HL-60 (cell line): Measurements from ENCODE around the gene PCNA.
A peak's percentile ranks its signal among the peaks of the same experiment; 100 is the strongest.

ENCODE experiments used
- DNase-seq, 2 experiments: peaks; one replicate each; pipeline ENCODE4 v3.0.0-alpha.2; 2010 to 2020; ENCODE audit warnings: low read depth in 1 of 2, low spot score in 1 of 2
- H3K27ac ChIP-seq: fragments of 250-450 bp; sonication (Bioruptor Pico); replicated peaks from 2 replicates; pipeline ENCODE4 v1.5.1; 2020; ENCODE audit warnings: mild to moderate bottlenecking, moderate library complexity
- H3K27me3 ChIP-seq: fragments of 250-450 bp; sonication (Bioruptor Pico); 2 replicates; pipeline ENCODE4 v1.5.1; 2021; ENCODE audit warnings: mild to moderate bottlenecking, moderate library complexity; ENCODE audit not compliant: insufficient read depth, poor library complexity, severe bottlenecking
- H3K4me3 ChIP-seq: replicated peaks from 2 replicates; pipeline ENCODE4 v1.5.1; 2011; ENCODE audit warnings: mild to moderate bottlenecking, control low read depth, low read length; ENCODE audit not compliant: insufficient read depth
- GABPA ChIP-seq: IDR thresholded peaks from 2 replicates; pipeline ENCODE4 v1.6.1; 2012; ENCODE audit warnings: low read depth
- POLR2AphosphoS5 ChIP-seq: IDR thresholded peaks from 2 replicates; pipeline ENCODE4 v1.6.1; 2012; ENCODE audit warnings: low read depth
- SPI1 ChIP-seq: IDR thresholded peaks from 2 replicates; pipeline ENCODE4 v1.6.1; 2012; ENCODE audit warnings: low read depth, mild to moderate bottlenecking, borderline replicate concordance
- TF ChIP-seq, protein P1 (sequence below): IDR thresholded peaks from 2 replicates; pipeline ENCODE4 v1.6.1; 2012; ENCODE audit warnings: low read depth; ENCODE audit not compliant: insufficient replicate concordance
- TF ChIP-seq, protein P2 (sequence below): IDR thresholded peaks from one replicate; pipeline ENCODE4 v1.5.1; 2011; ENCODE audit warnings: low read length, control low read depth, inconsistent platforms; ENCODE audit not compliant: insufficient read depth

PCNA gene

DNA sequence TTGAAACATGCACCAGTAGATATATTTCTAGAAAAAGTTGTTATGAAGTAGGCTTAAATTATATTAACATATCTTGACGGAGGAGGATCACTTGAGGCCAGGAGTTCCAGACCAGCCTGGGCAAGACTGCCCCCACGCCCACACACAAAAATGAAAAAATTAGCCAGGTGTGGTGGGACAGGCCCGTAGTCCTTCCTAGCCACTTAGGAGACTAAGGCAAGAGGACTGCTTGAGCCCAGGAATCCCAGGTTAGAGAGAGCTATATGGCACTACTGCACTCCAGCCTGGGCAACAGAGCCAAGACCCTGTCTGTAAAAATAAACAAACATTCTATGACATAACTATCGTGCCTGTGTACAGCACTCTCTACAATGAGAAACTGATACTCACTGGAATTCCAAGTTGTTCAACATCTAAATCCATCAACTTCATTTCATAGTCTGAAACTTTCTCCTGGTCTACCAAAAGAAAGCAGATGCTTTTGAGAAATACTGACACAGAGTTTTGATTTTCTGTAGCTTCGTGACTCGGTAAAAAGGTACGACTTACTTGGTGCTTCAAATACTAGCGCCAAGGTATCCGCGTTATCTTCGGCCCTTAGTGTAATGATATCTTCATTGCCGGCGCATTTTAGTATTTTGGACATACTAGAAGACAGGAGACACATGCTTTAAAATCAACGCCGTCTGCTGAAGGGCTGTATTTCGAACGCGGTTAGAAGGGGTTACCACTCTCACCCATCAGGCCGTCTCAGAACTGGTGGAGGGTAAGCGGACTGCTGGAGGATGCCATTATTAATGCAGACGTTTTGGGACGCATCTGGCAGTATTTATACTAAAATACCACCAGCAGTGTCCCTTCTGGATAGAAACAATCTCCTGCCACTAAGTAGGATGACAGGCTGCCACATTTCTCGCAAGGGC, 1.3 kb downstream of the PCNA start:
- no peak for TF ChIP-seq GABPA
- TF ChIP-seq, protein P1, sequence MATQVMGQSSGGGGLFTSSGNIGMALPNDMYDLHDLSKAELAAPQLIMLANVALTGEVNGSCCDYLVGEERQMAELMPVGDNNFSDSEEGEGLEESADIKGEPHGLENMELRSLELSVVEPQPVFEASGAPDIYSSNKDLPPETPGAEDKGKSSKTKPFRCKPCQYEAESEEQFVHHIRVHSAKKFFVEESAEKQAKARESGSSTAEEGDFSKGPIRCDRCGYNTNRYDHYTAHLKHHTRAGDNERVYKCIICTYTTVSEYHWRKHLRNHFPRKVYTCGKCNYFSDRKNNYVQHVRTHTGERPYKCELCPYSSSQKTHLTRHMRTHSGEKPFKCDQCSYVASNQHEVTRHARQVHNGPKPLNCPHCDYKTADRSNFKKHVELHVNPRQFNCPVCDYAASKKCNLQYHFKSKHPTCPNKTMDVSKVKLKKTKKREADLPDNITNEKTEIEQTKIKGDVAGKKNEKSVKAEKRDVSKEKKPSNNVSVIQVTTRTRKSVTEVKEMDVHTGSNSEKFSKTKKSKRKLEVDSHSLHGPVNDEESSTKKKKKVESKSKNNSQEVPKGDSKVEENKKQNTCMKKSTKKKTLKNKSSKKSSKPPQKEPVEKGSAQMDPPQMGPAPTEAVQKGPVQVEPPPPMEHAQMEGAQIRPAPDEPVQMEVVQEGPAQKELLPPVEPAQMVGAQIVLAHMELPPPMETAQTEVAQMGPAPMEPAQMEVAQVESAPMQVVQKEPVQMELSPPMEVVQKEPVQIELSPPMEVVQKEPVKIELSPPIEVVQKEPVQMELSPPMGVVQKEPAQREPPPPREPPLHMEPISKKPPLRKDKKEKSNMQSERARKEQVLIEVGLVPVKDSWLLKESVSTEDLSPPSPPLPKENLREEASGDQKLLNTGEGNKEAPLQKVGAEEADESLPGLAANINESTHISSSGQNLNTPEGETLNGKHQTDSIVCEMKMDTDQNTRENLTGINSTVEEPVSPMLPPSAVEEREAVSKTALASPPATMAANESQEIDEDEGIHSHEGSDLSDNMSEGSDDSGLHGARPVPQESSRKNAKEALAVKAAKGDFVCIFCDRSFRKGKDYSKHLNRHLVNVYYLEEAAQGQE = no peak
- no peak for DNase-seq
- Histone ChIP-seq H3K27ac (peak overlapping the region; percentile 96), H3K4me3 (peak overlapping the region; percentile 87), H3K27me3 (no peaks in the 10 kb centered on the region)

DNA sequence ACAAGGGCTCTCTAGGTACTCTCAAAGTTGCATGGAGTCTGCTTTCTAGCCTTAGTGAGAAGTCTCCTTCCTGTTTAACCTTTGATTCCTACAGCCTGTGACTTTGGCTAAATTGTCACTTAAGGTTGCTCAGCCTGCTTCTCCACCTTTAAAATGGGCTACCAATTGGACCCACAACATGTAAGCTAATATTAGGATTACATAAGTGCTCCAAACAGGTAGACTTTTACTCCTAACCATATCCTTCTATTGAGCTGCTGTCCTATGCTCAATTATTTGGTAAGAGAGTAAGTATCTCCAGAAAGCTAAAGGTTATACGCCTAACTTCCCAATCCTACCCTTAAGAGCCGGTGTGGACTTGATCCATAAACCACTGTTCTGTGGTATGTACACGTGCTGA, 2.9 kb downstream of the PCNA start:
- H3K27ac ChIP-seq = peak overlapping the region; percentile 96
- H3K4me3 ChIP-seq = peak overlapping the region; percentile 14
- DNase-seq = no peak
- H3K27me3 ChIP-seq = no peaks in the 10 kb centered on the region
- no peak for TF ChIP-seq SPI1
- TF ChIP-seq, protein P2, sequence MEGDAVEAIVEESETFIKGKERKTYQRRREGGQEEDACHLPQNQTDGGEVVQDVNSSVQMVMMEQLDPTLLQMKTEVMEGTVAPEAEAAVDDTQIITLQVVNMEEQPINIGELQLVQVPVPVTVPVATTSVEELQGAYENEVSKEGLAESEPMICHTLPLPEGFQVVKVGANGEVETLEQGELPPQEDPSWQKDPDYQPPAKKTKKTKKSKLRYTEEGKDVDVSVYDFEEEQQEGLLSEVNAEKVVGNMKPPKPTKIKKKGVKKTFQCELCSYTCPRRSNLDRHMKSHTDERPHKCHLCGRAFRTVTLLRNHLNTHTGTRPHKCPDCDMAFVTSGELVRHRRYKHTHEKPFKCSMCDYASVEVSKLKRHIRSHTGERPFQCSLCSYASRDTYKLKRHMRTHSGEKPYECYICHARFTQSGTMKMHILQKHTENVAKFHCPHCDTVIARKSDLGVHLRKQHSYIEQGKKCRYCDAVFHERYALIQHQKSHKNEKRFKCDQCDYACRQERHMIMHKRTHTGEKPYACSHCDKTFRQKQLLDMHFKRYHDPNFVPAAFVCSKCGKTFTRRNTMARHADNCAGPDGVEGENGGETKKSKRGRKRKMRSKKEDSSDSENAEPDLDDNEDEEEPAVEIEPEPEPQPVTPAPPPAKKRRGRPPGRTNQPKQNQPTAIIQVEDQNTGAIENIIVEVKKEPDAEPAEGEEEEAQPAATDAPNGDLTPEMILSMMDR = no peak
- no peak for TF ChIP-seq GABPA
- TF ChIP-seq POLR2AphosphoS5 = no peak
- TF ChIP-seq, protein P1 = no peak

DNA sequence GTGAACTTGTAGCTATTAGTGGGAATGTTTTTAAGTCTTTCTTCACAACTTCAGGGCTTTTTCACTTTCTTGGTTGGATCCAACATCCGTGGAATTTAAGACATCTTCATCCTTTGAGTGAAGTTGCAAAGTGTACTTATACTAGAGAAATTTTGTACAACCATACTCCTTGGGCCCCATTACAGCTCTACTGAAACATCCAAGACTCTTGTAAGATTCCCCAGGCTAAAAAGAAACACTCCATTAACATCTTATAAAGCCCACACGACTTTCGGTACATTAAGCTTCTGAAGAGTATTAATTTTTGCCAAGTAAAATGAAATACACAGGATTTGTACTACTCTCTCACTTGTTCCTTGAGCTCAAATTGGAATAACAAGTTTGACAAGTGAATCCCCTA, 5.4 kb downstream of the PCNA start:
- Histone ChIP-seq H3K27me3 (no peaks in the 10 kb centered on the region), H3K27ac (0 out of 2 replicates have a peak overlapping the region, but pooled peaks have one; percentile 7), H3K4me3 (no peak overlapping the region)
- DNase-seq = no peak
- TF ChIP-seq POLR2AphosphoS5 (no peak), SPI1 (no peak), GABPA (no peak)
- TF ChIP-seq, protein P2 = no peak
- TF ChIP-seq, protein P1 = no peak
